K562 (cell line): ENCODE data around the gene SORBS2. TPM values are rescaled to one million over a fixed set of nuclear protein-coding genes. Genes with fewer than 3 reads are reported as not detected.

Experiments
- ATAC-seq: fragments of 200-7000 bp; cut with Tn5 transposase; 3 replicates; pipeline ENCODE4 v1.9.1; 2020; ENCODE audit warnings: moderate library complexity
- BruUV-seq: library from RNA; stranded (reverse); fragments of 400-500 nt; replicated peaks from 2 replicates; lab custom pipeline; 2021; lab: Mats Ljungman, UMichigan
- CTCF ChIA-PET: fragments of 300-600 bp; formaldehyde crosslinking; extraction: SDS; loops from one replicate; lab custom pipeline; 2021; ENCODE audit warnings: low intra/inter-chr PET ratio; lab: Yijun Ruan, JAX
- POLR2A ChIA-PET: fragments of 300-600, 350-650 bp; sonication (Branson Sonifier 250); formaldehyde crosslinking; extraction: SDS; loops from one replicate; lab custom pipeline; 2021; ENCODE audit warnings: antibody characterized with exemption, inconsistent platforms; lab: Yijun Ruan, JAX
- DNase-seq, 4 experiments: peaks; one replicate each; pipeline versions ENCODE4 v3.0.0 to v3.0.0-alpha.2; 2011 to 2018; ENCODE audit warnings: low spot score in 3 of 4, mixed read lengths in 3 of 4; ENCODE audit errors: extremely low read depth in 1 of 4
- FAIRE-seq: peaks from 2 replicates; lab custom pipeline; 2011; peaks lifted over from hg19 to GRCh38; lab: Jason Lieb, UNC
- H2AFZ ChIP-seq: 2 replicates; pipeline ENCODE4 v1.6.0; 2011; ENCODE audit warnings: low read depth, low read length, control low read depth, inconsistent platforms
- H3K27ac ChIP-seq: fragments of 200-600 bp; 3 replicates; pipeline ENCODE4 v1.8.0; 2011; ENCODE audit warnings: low read depth, mild to moderate bottlenecking, control low read depth, inconsistent platforms, low read length, moderate library complexity, mixed read lengths; ENCODE audit errors: extremely low read depth
- H3K27me3 ChIP-seq, 2 experiments: fragments of 300-600 bp in 1 of 2; 2 replicates in 1 of 2; 3 replicates in 1 of 2; pipeline versions ENCODE4 v1.6.0 to v1.8.0; 2011; ENCODE audit warnings: inconsistent platforms in 2 of 2, low read length in 2 of 2, mild to moderate bottlenecking in 1 of 2, mixed read lengths in 1 of 2, moderate library complexity in 1 of 2; ENCODE audit not compliant: control insufficient read depth in 2 of 2, insufficient read depth in 2 of 2
- H3K36me3 ChIP-seq: fragments of 300-600 bp; 3 replicates; pipeline ENCODE4 v1.8.0; 2011; ENCODE audit warnings: mild to moderate bottlenecking, low read length, inconsistent platforms; ENCODE audit not compliant: control insufficient read depth, insufficient read depth
- H3K4me1 ChIP-seq, 2 experiments: fragments of 200-600 bp in 1 of 2; replicated peaks in 1 of 2; 2 replicates in 1 of 2; 3 replicates in 1 of 2; pipeline versions ENCODE4 v1.5.1 to v1.8.0; 2011; ENCODE audit warnings: inconsistent platforms in 2 of 2, low read length in 2 of 2, mild to moderate bottlenecking in 1 of 2, mixed read lengths in 1 of 2, moderate library complexity in 1 of 2; ENCODE audit not compliant: control insufficient read depth in 2 of 2, insufficient read depth in 2 of 2
- H3K4me2 ChIP-seq: 2 replicates; pipeline ENCODE4 v1.6.1; 2011; ENCODE audit warnings: low read length, control low read depth, inconsistent platforms, mixed read lengths; ENCODE audit not compliant: insufficient read depth
- H3K4me3 ChIP-seq: fragments of 200-600 bp; sonication (generic), shearing (Covaris generic); 2 replicates; pipeline ENCODE4 v1.5.1; 2016; ENCODE audit warnings: control low read depth, inconsistent platforms
- H3K79me2 ChIP-seq: fragments of 200-600 bp; 3 replicates; pipeline ENCODE4 v1.8.0; 2011; ENCODE audit warnings: low read length, inconsistent platforms; ENCODE audit not compliant: control insufficient read depth, insufficient read depth
- H3K9ac ChIP-seq, 2 experiments: 2 replicates each; pipeline versions ENCODE4 v1.6.0 to v1.6.1; 2011; ENCODE audit warnings: low read depth in 2 of 2, low read length in 2 of 2, control low read depth in 1 of 2, inconsistent platforms in 1 of 2, mild to moderate bottlenecking in 1 of 2, mixed read lengths in 1 of 2; ENCODE audit not compliant: insufficient read depth in 1 of 2
- H3K9me1 ChIP-seq: one replicate; pipeline ENCODE4 v1.6.0; 2011; ENCODE audit warnings: inconsistent platforms, mild to moderate bottlenecking, low read length, moderate library complexity; ENCODE audit not compliant: control insufficient read depth, insufficient read depth
- H3K9me3 ChIP-seq: replicated peaks from 2 replicates; pipeline ENCODE4 v1.5.1; 2011; ENCODE audit warnings: low read depth, low read length, inconsistent platforms; ENCODE audit not compliant: control insufficient read depth, insufficient read depth
- H4K20me1 ChIP-seq: replicated peaks from 2 replicates; pipeline ENCODE4 v1.6.1; 2011; ENCODE audit warnings: low read length, inconsistent platforms, mixed read lengths; ENCODE audit not compliant: control insufficient read depth, insufficient read depth
- FOXA3 ChIP-seq, 2 experiments: fragments of 450-650 bp in 1 of 2; sonication (generic) in 1 of 2; formaldehyde crosslinking; IDR thresholded peaks in 1 of 2; conservative IDR thresholded peaks in 1 of 2; 2 replicates each; pipeline versions ENCODE4 v1.4.0 to v1.8.0; 2020 to 2022; ENCODE audit warnings: mild to moderate bottlenecking in 2 of 2, missing genetic modification reagents in 1 of 2
- WGBS: fragments of 100-300 bp; shearing (Covaris generic); methylation state at CpG from one replicate; pipeline ENCODE4 v1.1.6; 2016; ENCODE audit warnings: low coverage, mixed read lengths; ENCODE audit not compliant: insufficient coverage; ENCODE audit errors: missing lambda C conversion rate; 5-methylcytosine and 5-hydroxymethylcytosine counted together
- in situ Hi-C: fragments of 300-500 bp; cut with MboI; formaldehyde crosslinking; loops from 4 replicates; pipeline ENCODE4 v1.15.0; 2018; ENCODE audit warnings: inconsistent platforms, mixed read lengths
- intact Hi-C: fragments of 100-400 bp; cut with micrococcal nuclease; formaldehyde crosslinking; loops from 2 replicates; pipeline ENCODE4 v1.14.2; 2022
- polyA plus RNA-seq, 8 experiments: library from polyadenylated mRNA; depleted of rRNA in 4 of 8; stranded (reverse) in 5 of 8; unstranded in 3 of 8; fragments of >200 nt; fragmentation: Nextera tagmentation in 2 of 8; fragmentation: Illumina TruSeq in 1 of 8; extraction: Ambion mirVana in 2 of 8; extraction: Trizol in 1 of 8; gene quantifications; 2 replicates each; pipeline versions ENCODE4 v1.2.1 to v1.2.3, GENCODE V29; 2011 to 2014; ENCODE audit warnings: inconsistent platforms in 1 of 8, missing spikeins in 1 of 8
- total RNA-seq, 7 experiments: library from RNA; depleted of rRNA in 6 of 7; stranded (reverse); fragments of >200 nt in 6 of 7; fragmentation: Illumina TruSeq in 2 of 7; extraction: Trizol in 2 of 7; gene quantifications; 2 replicates each; pipeline versions ENCODE4 v1.2.1 to v1.2.3, GENCODE V29; 2011 to 2021; ENCODE audit warnings: low replicate concordance in 1 of 7
- TF ChIP-seq, protein P1 (sequence below): sonication (generic); formaldehyde crosslinking; IDR thresholded peaks from 2 replicates; pipeline ENCODE4 v1.8.0; 2023; ENCODE audit warnings: mild to moderate bottlenecking, missing genetic modification reagents
- TF ChIP-seq, protein P2 (sequence below), 2 experiments: IDR thresholded peaks in 1 of 2; conservative IDR thresholded peaks in 1 of 2; 2 replicates each; pipeline ENCODE4 v1.6.1; 2016; ENCODE audit warnings: low read depth in 2 of 2, mild to moderate bottlenecking in 1 of 2, missing compliant biosample characterization in 1 of 2, missing genetic modification characterization in 1 of 2, moderate library complexity in 1 of 2

Gene SORBS2
- total and polyA plus RNA-seq, 9 of the 15 experiments (the other 6 are each of a cell fraction or from before 2014, with no cell fraction given), result 0.29 TPM; not detected in 8

DNA sequence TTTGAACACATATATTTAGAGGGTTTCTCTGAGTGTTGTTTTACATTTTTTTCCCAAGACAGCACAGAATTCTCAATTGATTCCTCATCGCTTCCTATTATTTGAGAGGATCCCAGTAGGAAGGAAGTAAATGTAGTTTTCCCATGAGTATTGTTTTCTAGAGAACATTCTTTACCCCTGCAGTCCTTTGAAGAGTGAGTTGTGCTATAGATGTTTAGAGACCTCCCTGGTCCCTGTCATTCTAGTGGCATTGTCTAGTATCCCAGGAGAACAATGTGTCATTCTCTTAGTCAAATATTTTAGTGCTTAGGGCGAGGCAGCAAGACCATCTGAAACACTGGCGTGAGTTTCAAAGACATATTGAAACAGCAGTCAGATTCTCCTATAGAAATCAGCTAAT lies 32.5 kb downstream of the SORBS2 start:
- POLR2A ChIA-PET, result no interaction called here
- ATAC-seq, result no peak
- CTCF ChIA-PET, result no interaction called here
- no peak for FAIRE-seq
- no peaks in the 10 kb centered on the region for H3K9me1 ChIP-seq
- no peaks in the 10 kb centered on the region for H3K36me3 ChIP-seq
- no peak for TF ChIP-seq FOXA3 (CRISPR knock-in tag; conservative IDR thresholded peaks at IDR 0.05 in 1 of 2, IDR thresholded peaks at IDR 0.05 in 1 of 2)
- TF ChIP-seq, protein P1, sequence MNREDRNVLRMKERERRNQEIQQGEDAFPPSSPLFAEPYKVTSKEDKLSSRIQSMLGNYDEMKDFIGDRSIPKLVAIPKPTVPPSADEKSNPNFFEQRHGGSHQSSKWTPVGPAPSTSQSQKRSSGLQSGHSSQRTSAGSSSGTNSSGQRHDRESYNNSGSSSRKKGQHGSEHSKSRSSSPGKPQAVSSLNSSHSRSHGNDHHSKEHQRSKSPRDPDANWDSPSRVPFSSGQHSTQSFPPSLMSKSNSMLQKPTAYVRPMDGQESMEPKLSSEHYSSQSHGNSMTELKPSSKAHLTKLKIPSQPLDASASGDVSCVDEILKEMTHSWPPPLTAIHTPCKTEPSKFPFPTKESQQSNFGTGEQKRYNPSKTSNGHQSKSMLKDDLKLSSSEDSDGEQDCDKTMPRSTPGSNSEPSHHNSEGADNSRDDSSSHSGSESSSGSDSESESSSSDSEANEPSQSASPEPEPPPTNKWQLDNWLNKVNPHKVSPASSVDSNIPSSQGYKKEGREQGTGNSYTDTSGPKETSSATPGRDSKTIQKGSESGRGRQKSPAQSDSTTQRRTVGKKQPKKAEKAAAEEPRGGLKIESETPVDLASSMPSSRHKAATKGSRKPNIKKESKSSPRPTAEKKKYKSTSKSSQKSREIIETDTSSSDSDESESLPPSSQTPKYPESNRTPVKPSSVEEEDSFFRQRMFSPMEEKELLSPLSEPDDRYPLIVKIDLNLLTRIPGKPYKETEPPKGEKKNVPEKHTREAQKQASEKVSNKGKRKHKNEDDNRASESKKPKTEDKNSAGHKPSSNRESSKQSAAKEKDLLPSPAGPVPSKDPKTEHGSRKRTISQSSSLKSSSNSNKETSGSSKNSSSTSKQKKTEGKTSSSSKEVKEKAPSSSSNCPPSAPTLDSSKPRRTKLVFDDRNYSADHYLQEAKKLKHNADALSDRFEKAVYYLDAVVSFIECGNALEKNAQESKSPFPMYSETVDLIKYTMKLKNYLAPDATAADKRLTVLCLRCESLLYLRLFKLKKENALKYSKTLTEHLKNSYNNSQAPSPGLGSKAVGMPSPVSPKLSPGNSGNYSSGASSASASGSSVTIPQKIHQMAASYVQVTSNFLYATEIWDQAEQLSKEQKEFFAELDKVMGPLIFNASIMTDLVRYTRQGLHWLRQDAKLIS (CRISPR knock-in tag), result no peak
- TF ChIP-seq, protein P2, sequence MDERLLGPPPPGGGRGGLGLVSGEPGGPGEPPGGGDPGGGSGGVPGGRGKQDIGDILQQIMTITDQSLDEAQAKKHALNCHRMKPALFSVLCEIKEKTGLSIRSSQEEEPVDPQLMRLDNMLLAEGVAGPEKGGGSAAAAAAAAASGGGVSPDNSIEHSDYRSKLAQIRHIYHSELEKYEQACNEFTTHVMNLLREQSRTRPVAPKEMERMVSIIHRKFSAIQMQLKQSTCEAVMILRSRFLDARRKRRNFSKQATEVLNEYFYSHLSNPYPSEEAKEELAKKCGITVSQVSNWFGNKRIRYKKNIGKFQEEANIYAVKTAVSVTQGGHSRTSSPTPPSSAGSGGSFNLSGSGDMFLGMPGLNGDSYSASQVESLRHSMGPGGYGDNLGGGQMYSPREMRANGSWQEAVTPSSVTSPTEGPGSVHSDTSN (CRISPR knock-in tag; IDR thresholded peaks at IDR 0.05; ENCODE audit: low read depth), result no peak
- TF ChIP-seq, protein P2 (tag; conservative IDR thresholded peaks at IDR 0.05; ENCODE audit: low read depth), result no peak
- TF ChIP-seq, all 486 proteins: peak for 0
- intact Hi-C loops (no loop called here), in situ Hi-C loops (no loop called here)
- Histone ChIP-seq H4K20me1 (no peaks in the 10 kb centered on the region; the same call in 1 of the 2 replicates), H3K9me3 (no peaks in the 10 kb centered on the region), H3K27me3 (peaks cover 7 to 17% of the 10 kb centered on the region in 2 experiments; a peak in 4 of 5 replicates), H3K27ac (no peak overlapping the region), H3K79me2 (no peaks in the 10 kb centered on the region), H3K4me2 (no peak overlapping the region), H2AFZ (no peak overlapping the region), H3K4me3 (no peak overlapping the region), H3K4me1 (no peaks in the 10 kb centered on the region), H3K9ac (no peak overlapping the region)
- no peak for DNase-seq
- 3% methylated on average over 3 of the region's 3 CpGs for WGBS
- BruUV-seq, result no TSS peak
